HG03175 (cell line): ENCODE data around the gene QTRT2.

Source experiments
- ATAC-seq: cut with Tn5 transposase; IDR thresholded peaks from one replicate; pipeline ENCODE4 v1.9.1; 2021; ENCODE audit warnings: mild to moderate bottlenecking, moderate library complexity; ENCODE audit not compliant: unreplicated experiment

QTRT2 gene

GRCh38 chr3:114120211-114120610 lies 63.7 kb downstream of the QTRT2 start:
- ATAC-seq = no peak

GRCh38 chr3:114122027-114122709 lies 65.6 kb downstream of the QTRT2 start:
- no peak for ATAC-seq

- no peak for ATAC-seq
Measured at GRCh38 chr3:114126461-114126860, 69.9 kb downstream of the QTRT2 start.

GRCh38 chr3:114127517-114127916 lies 71.0 kb downstream of the QTRT2 start:
- no peak for ATAC-seq

GRCh38 chr3:114128231-114128630 lies 71.7 kb downstream of the QTRT2 start:
- ATAC-seq = no peak

- no peak for ATAC-seq
Measured at GRCh38 chr3:114128826-114129225, 72.3 kb downstream of the QTRT2 start.

- no peak for ATAC-seq
Measured at GRCh38 chr3:114132500-114132899, 76.0 kb downstream of the QTRT2 start.

GRCh38 chr3:114133947-114134346 lies 77.4 kb downstream of the QTRT2 start:
- ATAC-seq = no peak
